ENCODE data around the gene TNIK. TPM values are rescaled to one million over a fixed set of nuclear protein-coding genes. Genes with fewer than 3 reads are reported as not detected.

Gene TNIK
- total and polyA plus RNA-seq, 2 experiments from 2014 or later: 7.4 to 13.8 TPM

- DNase-seq (ENCODE audit: low spot score): no peak
- H3K9me3 ChIP-seq (ENCODE audit: low read depth): no peaks in the 10 kb centered on the region
- no peaks in the 10 kb centered on the region for H3K36me3 ChIP-seq (replicated peaks; ENCODE audit: insufficient read depth, low read depth)
- H2AFZ ChIP-seq: no peak overlapping the region
- no peaks in the 10 kb centered on the region for H4K20me1 ChIP-seq (ENCODE audit: insufficient read depth, poor library complexity, severe bottlenecking)
- peaks cover 55% of the 10 kb centered on the region for H3K79me2 ChIP-seq
- H3K9me2 ChIP-seq (replicated peaks; ENCODE audit: insufficient read depth): no peaks in the 10 kb centered on the region
- WGBS (ENCODE audit: low lambda C conversion rate, missing lambda C conversion rate): 64% methylated on average over 3 of the region's 3 CpGs
- H3K4me3 ChIP-seq: no peak overlapping the region
- H3K27me3 ChIP-seq: no peaks in the 10 kb centered on the region
- H3K4me2 ChIP-seq: no peak overlapping the region
- H3K4me1 ChIP-seq (ENCODE audit: insufficient read depth): no peaks in the 10 kb centered on the region
- H3K27ac ChIP-seq: no peak overlapping the region
- no peak for TF ChIP-seq EZH2 (IDR thresholded peaks at IDR 0.05; ENCODE audit: borderline replicate concordance)
- no peak for TF ChIP-seq EZH2phosphoT487 (IDR thresholded peaks at IDR 0.05; ENCODE audit: low read depth, severe bottlenecking, unreplicated experiment)
- TF ChIP-seq CTCF (IDR thresholded peaks at IDR 0.05; ENCODE audit: poor library complexity): no peak
These were observed 23.0 kb downstream of the TNIK start for GRCh38 chr3:171437115-171437756.

DNA sequence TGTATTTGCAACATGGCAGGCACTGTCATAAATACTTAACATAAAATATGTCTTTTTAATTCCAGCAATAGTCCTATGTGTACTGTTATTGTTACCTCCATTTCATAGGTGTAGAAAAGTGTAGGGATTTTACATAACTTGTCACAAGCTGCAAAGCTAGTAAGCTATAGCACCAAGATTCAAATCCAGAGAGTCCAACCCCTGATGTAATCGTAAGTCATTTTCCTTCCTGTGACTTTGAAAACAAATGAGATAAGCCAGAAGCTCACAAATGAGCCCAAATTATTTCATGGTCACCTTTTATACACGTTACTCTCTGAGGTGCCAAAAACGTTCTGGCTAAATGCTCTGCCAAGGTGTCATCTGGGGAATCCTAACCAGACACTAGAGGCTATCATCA, 23.8 kb downstream of the TNIK start:
- TF ChIP-seq CTCF (IDR thresholded peaks at IDR 0.05; ENCODE audit: poor library complexity) (no peak), EZH2 (IDR thresholded peaks at IDR 0.05; ENCODE audit: borderline replicate concordance) (no peak), EZH2phosphoT487 (IDR thresholded peaks at IDR 0.05; ENCODE audit: low read depth, severe bottlenecking, unreplicated experiment) (no peak)
- WGBS (ENCODE audit: low lambda C conversion rate, missing lambda C conversion rate): 74% methylated on average over 3 of the region's 3 CpGs
- Histone ChIP-seq H3K79me2 (peaks cover 61% of the 10 kb centered on the region), H3K27me3 (no peaks in the 10 kb centered on the region), H4K20me1 (ENCODE audit: insufficient read depth, poor library complexity, severe bottlenecking) (no peaks in the 10 kb centered on the region), H3K4me3 (no peak overlapping the region), H3K4me2 (no peak overlapping the region), H3K9me3 (ENCODE audit: low read depth) (no peaks in the 10 kb centered on the region), H3K27ac (no peak overlapping the region), H3K36me3 (replicated peaks; ENCODE audit: insufficient read depth, low read depth) (no peaks in the 10 kb centered on the region), H3K4me1 (ENCODE audit: insufficient read depth) (no peaks in the 10 kb centered on the region), H2AFZ (no peak overlapping the region), H3K9me2 (replicated peaks; ENCODE audit: insufficient read depth) (no peaks in the 10 kb centered on the region)
- DNase-seq (ENCODE audit: low spot score): no peak

- no peak overlapping the region for H3K27ac ChIP-seq
These were observed 24.4 kb downstream of the TNIK start for GRCh38 chr3:171435757-171436156.

More at GRCh38 chr3:171435757-171436156, 24.4 kb downstream of the TNIK start:
- no peaks in the 10 kb centered on the region for H3K9me3 ChIP-seq (ENCODE audit: low read depth)
- H3K9me2 ChIP-seq (replicated peaks; ENCODE audit: insufficient read depth): no peaks in the 10 kb centered on the region
- H2AFZ ChIP-seq: no peak overlapping the region
- peaks cover 61% of the 10 kb centered on the region for H3K79me2 ChIP-seq
- no peak for DNase-seq (ENCODE audit: low spot score)
- no peaks in the 10 kb centered on the region for H3K4me1 ChIP-seq (ENCODE audit: insufficient read depth)
- no peak overlapping the region for H3K4me2 ChIP-seq
- no peaks in the 10 kb centered on the region for H3K27me3 ChIP-seq
- H3K36me3 ChIP-seq (replicated peaks; ENCODE audit: insufficient read depth, low read depth): no peaks in the 10 kb centered on the region
- H3K4me3 ChIP-seq: no peak overlapping the region
- TF ChIP-seq EZH2 (IDR thresholded peaks at IDR 0.05; ENCODE audit: borderline replicate concordance) (no peak), CTCF (IDR thresholded peaks at IDR 0.05; ENCODE audit: poor library complexity) (no peak), EZH2phosphoT487 (IDR thresholded peaks at IDR 0.05; ENCODE audit: low read depth, severe bottlenecking, unreplicated experiment) (no peak)
- H4K20me1 ChIP-seq (ENCODE audit: insufficient read depth, poor library complexity, severe bottlenecking): no peaks in the 10 kb centered on the region

Measured in hepatocyte (in vitro differentiated cells).